A549 treated with Hydrocortisone at 1 μM for 4 hours (cell line): Measurements from ENCODE around the gene HOXA3. TPM values are rescaled to one million over a fixed set of nuclear protein-coding genes. Genes with fewer than 3 reads are reported as not detected.

Source experiments
- total RNA-seq: library from RNA; stranded (reverse); fragments of 200-300 nt; extraction: Qiagen RNA extraction; gene quantifications from 5 replicates; pipeline ENCODE4 v1.2.3, GENCODE V29; 2022

Gene HOXA3
- 3.7 to 6.1 TPM (median 5.6 TPM) in 5 replicates for total RNA-seq

GRCh38 chr7:27151931-27152815, at the start of gene HOXA3:
TSS of gene HOXA3 (minus strand) at chr7:27152583. CDS start at chr7:27110640, 41,943 bp downstream.

GRCh38 chr7:27199849-27200760, 47.7 kb upstream of the HOXA3 start, which contains the start of gene HOXA13:
TSS of gene HOXA13 (minus strand) at chr7:27200091. CDS start at chr7:27200077, 14 bp downstream.

GRCh38 chr7:27185013-27185853, 32.9 kb upstream of the HOXA3 start, which contains the start of gene HOXA11:
TSS of gene HOXA11 (minus strand) at chr7:27185232. CDS start at chr7:27185144, 88 bp downstream.

GRCh38 chr7:27173956-27174873, 21.8 kb upstream of the HOXA3 start, which contains the start of gene HOXA10:
TSS of gene HOXA10 (minus strand) at chr7:27174320. CDS start at chr7:27174306, 14 bp downstream.

GRCh38 chr7:27165089-27165995, 13.0 kb upstream of the HOXA3 start, which contains the start of gene HOXA9:
TSS of gene HOXA9 (minus strand) at chr7:27165537. CDS start at chr7:27165457, 80 bp downstream.

GRCh38 chr7:27156508-27156898, 4.1 kb upstream of the HOXA3 start, which contains the start of gene HOXA7:
TSS of gene HOXA7 (minus strand) at chr7:27156675. CDS start at chr7:27156545, 130 bp downstream.

GRCh38 chr7:27147199-27148030, 5.0 kb downstream of the HOXA3 start, which contains the start of gene HOXA6:
TSS of gene HOXA6 (minus strand) at chr7:27147774. CDS start at chr7:27147749, 25 bp downstream.

GRCh38 chr7:27143023-27143949, 9.1 kb downstream of the HOXA3 start, which contains the start of gene HOXA5:
TSS of gene HOXA5 (minus strand) at chr7:27143681. CDS start at chr7:27143607, 74 bp downstream.

GRCh38 chr7:27130540-27131389, 21.6 kb downstream of the HOXA3 start, which contains the start of gene HOXA4:
TSS of gene HOXA4 (minus strand) at chr7:27130757. CDS start at chr7:27130733, 24 bp downstream.

GRCh38 chr7:27102581-27103442, 49.6 kb downstream of the HOXA3 start, which contains the start of gene HOXA2:
TSS of gene HOXA2 (minus strand) at chr7:27102683. CDS start at chr7:27102500, 183 bp downstream.

GRCh38 chr7:27095897-27096767, 56.3 kb downstream of the HOXA3 start, which contains the start of gene HOXA1:
TSS of gene HOXA1 (minus strand) at chr7:27096000. CDS start at chr7:27095912, 88 bp downstream.

